ENCODE data around the gene PHF11. TPM values are rescaled to one million over a fixed set of nuclear protein-coding genes. Genes with fewer than 3 reads are reported as not detected.

The PHF11 gene
- total RNA-seq, 1 donor from 2014 or later, result 4.4 TPM

Other genes with a start within 250 kb of the PHF11 start
- gene CDADC1, start 248.0 kb upstream of the PHF11 start, total RNA-seq, result 9.1 TPM
- 35.7 TPM for gene CAB39L, start 51.9 kb upstream of the PHF11 start, total RNA-seq
- gene SETDB2, start 51.7 kb upstream of the PHF11 start, total RNA-seq, result 14.0 TPM
- 11.3 TPM for gene RCBTB1, start 89.6 kb downstream of the PHF11 start, total RNA-seq
- gene ARL11, start 132.6 kb downstream of the PHF11 start, total RNA-seq, result 0.25 TPM
- gene EBPL, start 195.5 kb downstream of the PHF11 start, total RNA-seq, result 45.7 TPM

All from temporal lobe (tissue), 1 donor.